NCI-H1048 (cell line): ENCODE results near the gene ITM2B.
"Not testable (repeated sequence)": the region's sequence is repeated elsewhere in the genome, so short reads cannot be mapped to it uniquely, and the experiment has no call there.

Experiments
- DNase-seq: peaks from one replicate; lab custom pipeline; 2025; lab: John Stamatoyannopoulos, UW

Gene ITM2B

DNA sequence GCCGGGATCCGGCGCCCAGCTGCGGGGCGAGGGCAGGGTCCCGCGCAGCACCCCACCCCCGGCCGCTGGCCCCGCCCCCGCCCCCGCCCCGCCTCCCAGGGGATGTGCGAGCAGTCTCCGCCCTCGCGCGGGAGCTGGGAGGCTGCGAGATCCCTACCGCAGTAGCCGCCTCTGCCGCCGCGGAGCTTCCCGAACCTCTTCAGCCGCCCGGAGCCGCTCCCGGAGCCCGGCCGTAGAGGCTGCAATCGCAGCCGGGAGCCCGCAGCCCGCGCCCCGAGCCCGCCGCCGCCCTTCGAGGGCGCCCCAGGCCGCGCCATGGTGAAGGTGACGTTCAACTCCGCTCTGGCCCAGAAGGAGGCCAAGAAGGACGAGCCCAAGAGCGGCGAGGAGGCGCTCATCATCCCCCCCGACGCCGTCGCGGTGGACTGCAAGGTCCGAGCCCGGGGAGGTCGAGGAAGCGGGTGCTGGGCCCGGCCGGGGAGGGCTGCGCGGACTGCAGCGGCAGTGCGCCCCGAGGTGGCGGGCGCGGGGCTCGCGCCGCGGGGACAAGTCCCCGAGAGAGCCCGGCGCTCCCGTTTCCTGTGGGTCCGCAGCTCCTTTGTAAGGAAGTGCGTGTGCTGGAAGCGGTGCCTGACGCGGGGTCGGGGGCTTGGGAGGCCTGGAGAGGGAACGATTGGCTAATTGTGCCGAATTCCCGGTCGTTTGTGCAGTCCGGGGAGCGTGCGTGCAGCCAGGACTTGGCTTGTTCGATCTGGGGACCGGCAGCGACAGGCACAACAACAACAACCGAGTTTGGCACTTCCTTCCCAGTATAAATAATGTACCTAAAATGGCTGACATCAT lies at the start of gene ITM2B:
Gene ITM2B, plus strand, starts transcription at position 161 of the 843 bp plus-strand sequence. Its CDS starts 155 bp downstream, at position 316.
- DNase-seq = no peak

DNA sequence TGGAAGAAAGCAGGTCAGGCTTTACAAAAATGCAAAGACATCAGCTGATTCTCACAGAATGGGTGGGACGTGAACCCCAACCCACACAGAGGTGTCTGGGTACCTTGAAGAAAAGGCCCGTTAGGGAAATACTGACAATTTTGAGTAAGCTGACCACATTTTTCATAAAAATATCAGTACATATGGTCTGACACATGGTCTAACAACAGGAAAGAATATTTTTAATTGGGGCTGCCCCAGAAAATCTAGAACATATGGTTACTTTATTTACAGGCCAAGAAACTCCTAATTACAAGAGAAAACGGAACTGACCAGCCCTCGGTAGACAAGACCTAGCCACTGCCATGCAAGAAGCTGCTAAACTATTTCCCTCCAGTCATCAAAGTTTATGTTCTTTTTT lies 48.7 kb upstream of the ITM2B start:
- DNase-seq = no peak

DNA sequence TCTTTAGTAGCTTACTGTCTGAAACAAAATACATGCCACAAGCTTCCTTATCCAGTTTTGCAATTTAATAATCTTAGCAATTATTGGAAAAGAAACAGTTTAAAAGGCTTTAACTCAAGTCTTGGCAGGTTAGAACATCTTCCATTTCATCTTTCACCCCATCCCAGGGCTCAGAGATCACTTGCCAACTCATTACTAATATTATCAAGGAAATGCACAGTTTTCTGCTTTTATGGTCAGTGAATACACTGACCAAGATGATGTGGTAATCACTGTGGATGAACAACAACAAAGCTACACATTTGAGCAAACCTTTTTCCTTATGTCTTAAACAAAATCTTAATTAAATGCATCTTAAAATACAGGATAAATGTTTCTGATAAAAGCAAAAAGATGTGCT lies 48.0 kb upstream of the ITM2B start:
- DNase-seq = no peak

DNA sequence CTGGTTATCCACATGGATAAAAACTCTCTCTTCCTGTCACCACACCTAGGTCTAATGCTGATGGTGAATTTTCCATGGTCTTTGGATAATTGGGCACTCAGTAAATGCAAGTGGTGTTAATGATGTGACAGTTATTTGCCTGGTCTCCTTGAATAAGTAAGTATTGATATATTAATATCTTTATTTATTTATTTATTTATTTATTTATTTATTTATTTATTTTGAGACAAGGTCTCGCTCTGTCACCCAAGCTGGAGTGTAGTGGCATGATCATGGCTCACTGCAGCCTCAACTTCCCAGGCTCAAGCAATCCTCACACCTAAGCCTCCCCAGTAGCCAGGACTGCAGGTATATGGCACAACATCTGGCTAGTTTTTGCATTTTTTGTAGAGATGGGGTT lies 46.3 kb upstream of the ITM2B start:
- DNase-seq = no peak

DNA sequence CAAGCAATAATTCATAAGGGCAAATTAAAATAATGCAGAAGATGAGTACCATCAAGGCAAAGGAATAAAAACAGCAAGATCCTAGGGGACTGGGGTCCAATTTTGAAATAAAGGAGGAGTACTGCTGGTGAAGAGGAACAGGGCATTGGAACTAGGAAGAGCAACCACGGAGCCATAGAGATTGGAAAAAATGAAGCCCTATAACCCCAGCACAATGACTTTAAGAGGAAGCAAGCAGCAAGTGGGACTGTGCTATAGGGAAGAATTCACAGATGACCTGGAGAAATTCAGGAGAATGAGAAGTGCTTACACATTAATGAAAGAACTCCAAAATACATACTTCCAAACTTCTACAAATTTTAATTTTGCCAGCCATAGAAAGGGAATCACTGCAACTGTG lies 44.9 kb upstream of the ITM2B start:
- no peak for DNase-seq

DNA sequence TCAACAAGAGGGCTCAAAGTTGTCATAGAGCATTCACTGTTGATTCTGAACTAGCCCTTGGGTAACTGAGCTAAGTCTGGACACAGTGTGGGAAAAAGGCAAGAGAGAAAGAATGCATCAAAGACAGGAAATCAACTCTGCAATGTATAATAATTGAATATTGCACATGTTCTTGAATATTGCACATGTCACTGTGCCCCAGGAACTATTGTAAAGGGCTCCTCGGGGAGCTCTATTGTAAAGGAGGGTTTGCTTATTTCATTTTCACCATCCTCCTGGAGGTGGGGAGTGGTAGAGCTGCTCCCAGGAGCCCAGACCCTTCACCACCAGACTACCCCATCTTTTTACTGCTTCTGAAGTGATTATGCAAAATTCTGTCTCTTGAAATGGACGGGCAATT lies 44.4 kb upstream of the ITM2B start:
- no peak for DNase-seq

DNA sequence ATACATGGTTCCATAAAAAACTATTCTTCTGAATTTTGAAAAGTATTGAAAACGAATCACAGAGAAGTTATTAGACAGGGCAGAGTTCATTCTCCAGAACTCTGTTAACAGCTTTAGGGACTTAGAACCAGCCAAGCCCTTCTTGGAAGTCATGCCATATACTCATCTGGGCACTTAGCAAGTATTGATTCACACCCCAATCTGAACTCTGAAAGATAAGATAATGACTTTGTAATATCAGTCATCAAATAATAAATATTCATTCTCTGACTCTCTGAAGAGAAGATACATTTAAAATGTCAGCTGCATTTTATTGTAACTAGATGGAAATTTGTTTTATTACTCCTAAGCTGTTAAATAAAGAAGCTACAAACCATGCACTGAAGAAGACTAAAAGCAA lies 43.8 kb upstream of the ITM2B start:
- DNase-seq = no peak

DNA sequence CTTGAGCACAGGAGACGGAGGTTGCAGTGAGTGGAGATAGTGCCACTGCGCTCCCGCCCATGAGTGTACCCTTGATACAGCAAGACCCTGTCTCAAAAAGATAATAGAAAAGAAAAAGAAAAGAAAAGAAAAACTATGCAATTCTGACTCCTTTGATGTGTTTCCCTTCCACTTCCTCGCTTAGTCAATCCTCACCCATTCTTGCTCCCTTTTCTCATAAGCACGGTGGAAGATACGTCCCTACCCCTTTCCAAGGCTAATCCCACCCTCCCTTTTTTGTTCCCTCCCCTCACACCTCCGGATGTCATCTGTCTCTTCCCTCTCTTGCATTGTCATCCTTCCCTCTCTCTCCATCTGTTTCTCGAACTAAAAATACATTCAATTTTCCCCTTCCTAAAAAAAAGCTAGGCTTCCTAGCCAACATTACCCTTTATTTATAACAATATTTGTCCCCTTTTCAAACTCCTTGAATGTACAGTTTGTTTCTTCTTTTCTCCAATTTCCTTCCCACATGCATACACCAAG lies 40.5 kb upstream of the ITM2B start:
- DNase-seq = no peak

DNA sequence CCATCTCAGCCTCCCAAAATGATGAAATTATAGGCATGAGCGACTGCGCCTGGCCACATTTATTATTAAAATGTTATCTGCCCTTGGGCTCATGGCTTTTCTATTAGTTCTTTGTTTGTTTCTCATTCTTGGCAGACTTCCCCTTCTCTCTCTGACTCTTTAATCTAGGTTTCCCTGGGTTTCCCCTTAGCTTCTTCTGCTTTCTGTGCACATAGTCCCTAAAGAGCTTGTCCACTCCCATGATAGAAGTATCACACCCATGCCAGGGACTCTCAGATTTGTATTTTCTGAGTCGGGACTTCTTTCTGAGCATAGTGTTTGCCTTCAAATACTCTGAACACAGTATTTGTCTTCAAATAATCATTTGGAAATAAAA lies 38.6 kb upstream of the ITM2B start:
- DNase-seq = no peak

DNA sequence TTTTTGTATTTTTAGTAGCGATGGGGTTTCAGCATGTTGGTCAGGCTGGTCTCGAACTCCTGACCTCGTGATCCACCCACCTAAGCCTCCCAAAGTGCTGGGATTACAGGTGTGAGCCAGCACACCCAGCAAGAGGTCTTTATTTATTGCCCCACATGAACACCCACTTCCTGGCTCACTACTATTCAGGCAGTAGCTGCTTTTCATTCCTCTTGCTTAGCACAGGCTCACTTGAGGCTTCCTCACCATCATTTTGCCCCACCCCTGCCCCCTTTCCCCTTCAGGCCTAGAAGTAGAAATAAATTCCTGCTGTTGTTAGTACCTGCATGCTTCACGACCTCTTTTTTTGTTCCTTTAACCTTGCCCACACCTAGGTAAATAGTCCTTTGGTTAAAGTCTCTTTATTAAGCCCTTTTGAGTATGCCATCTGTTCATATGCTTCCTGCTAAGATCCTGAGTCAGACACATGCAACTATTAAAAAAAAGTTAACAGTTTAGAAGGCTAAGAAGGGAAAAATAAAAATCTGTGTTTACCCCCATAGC lies 33.5 kb upstream of the ITM2B start:
- DNase-seq = no peak

DNA sequence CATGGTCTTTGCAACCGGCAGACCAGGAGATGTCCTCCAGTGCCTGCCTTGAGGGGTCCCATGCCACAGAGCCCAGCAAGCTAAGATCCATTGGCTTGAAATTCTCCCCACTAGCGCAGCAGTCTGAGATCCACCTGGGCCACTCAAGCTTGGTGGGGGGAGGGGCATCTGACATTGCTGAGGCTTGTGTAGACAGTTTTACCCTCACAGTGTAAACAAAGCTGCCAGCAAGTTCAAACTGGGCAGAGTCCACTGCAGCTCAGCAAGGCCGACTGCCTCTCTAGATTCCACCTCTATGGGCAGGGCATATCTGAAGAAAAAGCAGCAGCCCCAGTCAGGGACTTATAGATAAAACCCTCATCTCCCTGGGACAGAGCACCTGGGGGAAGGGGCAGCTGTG lies 32.0 kb upstream of the ITM2B start:
- DNase-seq = no peak

DNA sequence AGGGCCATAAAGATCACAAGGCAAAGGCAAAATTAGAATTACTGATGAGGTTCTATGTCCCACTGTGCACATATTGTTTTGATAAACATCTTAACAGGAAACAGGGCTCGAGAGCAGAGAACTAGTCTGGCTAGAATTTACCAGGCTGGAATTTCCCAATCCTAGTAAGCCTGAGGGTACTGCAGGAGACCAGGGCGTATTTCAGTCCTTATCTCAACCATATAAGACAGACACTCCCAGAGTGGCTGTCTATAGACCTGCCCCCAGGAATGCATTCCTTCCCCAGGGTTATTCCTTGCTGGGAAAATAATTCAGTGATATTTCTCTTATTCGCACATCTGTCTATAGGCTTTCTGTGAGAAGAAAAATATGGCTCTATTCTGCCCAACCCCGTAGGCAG lies 25.8 kb upstream of the ITM2B start:
- DNase-seq = not testable (repeated sequence)

DNA sequence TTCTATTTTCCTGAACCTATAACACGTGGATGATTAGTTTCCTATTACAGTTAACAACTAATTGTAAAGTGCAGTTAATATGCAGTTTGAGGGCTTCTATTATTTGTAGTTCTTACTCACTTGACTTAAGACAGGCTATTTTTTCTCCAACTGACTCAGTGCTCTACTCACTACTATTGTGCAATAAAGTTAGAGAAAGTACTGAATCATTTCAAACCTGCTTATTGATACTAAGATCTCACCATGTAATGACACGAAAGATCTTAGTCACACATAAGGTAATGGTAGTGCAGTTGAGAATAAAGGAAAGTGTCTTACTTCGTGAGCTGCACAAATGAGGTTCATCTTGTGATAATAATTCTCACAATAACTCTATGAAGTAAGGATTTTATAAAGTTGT lies 22.8 kb upstream of the ITM2B start:
- DNase-seq = no peak

DNA sequence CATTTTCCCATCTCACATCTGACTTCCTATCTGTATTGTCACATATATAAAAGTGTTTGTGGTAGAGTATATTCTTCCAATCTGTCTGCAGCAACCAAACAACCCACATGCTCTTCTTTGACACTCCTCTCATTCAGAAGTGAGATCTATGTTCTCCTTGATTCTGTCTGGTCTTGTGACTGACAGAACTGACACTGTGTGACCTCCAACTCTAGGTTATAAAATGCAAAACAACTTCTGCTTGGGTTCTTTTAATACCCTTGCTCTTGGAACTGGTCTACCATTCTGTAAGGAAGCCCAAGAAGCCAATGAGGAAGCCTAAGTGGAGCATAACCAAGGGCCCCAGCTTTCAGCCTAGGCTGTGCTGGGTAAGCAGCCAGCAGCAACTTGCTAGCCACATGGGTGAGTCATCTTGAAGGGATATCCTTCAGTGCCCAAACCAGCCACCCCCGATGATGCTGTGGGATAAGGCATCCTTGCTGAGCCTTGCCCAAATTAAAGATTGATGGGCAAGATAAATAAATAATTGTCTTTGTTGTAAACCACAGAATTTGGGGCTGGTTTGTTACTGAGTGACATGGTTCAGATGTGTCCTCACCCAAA lies 18.4 kb upstream of the ITM2B start:
- DNase-seq = no peak

DNA sequence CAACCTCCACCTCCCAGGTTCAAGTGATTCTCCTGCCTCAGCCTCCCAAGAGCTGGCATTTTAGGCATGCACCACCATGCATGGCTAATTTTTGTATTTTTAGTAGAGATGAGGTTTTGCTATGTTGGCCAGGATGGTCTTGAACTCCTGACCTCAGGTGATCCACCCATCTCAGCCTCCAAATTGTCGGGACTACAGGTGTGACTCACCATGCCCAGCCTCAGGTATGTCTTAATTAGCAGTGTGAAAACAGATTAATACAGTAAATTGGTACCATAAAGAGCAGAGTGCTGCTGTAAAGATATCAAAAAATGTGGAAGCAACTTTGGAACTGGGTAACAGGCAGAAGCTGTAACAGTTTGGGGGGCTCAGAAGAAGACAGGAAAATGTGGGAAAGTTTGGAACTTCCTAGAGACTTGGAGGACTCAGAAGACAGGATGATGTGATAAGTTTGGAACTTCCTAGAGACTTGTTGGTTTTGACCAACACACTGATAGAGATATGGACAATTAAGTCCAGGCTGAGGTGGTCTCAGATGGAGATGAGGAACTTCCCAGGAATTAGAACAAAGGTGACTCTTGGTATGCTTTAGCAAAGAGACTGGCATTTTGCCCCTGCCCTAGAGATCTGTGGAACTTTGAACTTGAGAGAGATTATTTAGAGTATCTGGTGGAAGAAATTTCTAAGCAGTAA lies 17.3 kb upstream of the ITM2B start:
- DNase-seq = not testable (repeated sequence)

DNA sequence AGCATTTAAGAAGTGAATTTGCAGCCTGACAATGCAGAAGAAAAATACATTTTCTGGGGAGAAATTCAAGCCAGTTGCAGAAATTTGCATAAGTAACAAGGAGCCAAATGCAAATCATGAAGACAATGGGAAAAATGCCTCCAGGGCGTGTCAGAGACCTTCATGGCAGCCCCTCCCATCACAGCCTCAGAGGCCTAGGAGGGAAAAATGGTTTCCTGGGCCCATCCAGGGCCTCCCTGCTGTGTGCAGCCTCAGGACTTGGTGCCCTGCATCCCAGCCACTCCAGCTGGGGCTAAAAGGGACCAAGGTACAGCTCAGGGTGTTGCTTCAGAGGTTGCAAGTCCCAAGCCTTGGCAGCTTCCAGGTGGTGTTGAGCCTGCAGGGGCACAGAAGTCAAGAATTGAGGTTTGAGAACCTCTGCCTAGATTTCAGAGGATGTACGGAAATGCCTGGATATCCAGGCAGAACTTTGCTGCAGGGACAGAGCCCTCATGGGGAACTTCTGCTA lies 16.7 kb upstream of the ITM2B start:
- no peak for DNase-seq

DNA sequence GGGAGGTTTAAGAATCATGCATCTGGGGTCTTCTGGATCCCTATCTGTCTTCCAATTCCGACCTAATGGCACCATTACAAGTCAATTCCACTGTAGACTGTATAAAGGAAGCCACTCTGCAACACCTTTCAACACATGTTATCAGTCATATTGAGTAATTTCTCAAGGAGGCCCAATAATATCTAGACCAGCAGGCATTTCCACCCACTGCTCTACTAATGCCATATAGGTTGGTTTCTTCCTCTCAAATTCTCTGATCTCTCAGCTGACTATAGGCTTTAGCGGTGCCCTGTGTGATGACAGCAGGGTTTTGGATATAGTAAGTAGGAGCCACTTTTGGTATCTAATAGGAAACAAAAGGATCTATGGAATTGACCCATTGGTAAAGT lies 12.4 kb upstream of the ITM2B start:
- DNase-seq = no peak

DNA sequence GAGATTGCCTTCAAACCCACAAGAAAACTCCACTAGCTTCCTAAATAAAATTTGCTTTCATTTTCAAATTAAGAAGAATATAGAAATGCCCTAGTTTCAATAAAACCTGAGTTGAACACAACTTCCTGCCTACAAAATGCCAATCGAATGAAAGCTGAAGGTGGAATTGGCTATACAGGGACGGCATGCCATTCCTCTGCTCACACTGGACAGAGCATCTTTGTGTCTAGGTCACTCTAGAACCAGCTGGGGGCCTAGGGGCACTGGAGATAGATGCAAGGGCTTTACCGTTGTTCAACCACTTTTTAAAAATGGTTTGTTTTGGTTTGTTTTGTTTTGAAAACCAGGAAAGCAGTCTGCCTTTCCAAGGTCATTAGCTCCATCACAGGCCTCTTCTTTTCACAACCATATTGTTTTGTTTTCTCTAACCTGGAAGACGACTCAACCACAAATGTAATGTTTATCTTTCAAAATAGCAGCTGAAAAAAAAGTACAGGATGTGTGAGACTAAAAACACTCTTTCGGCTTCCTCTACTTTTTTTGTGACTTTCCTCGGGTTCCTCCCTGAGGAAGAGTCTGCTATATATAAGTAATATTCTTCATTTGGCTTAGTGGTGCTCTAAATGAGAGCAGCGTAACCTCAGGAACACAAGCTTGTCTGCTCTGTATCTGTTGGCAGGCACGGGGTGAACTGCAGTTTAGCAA lies 11.9 kb upstream of the ITM2B start:
- DNase-seq = no peak

DNA sequence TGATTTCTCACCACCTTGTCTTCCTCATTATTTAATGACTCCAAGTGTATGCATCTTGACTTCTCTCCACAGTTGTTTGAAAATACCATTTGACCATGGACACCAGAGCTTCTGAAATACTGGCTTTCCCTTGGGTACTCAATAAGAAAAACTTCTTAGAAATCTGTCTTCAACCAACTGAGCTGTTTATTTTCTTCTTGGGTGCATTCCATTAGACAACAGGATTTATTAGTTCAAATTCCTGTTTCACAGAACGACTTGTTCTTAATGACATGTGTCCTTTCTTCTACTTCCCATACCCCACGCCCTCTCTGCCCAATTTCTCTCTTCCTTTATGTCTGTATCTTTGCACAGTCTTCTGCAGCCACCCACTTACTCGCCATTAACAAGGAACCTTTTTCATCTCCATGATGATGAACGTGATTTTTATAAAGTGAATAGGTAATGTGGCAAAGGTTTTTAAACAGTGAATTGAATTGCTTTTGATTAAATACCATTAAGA lies 11.3 kb upstream of the ITM2B start:
- DNase-seq = no peak

DNA sequence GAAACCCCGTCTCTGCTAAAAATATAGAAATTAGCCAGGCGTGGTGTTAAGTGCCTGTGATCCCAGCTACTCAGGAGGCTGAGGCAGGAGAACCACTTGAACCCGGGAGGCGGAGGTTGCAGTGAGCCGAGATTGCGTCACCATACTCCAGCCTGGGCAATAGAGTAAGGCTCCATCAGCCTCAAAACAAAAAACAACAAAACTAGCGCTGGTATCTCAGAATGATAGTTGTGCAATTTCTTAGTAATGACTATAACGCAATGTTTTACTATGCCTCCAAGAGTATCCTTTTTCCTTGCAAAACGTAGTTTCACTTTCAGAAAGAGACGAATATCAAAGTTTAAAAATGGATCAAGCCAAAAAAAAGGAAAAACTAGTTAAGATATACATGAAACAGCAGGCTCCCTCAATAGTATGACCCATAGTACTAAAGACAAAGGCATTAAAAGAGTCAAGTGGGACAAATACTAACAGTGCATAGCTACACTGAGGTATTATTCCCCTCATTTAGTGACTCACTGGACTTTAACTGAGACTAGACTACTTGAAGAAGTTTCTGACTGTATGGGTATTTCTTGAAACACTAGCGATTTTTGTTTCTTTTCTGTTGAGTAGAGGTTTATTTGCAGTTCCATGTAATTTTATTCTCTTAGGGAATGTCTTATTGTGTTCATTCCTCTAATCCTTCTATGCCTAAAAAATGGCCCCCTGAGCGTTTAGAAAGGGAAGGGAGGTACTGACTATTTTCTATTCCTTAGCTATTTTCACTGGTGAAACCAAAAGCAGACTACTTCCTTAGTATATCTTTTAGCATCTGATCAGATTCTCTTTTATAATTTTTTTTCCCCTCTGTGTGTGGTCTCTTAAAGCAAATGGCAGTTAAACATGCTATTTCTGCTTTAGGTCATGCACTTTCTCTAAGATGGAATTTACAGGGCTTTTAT lies 10.4 kb upstream of the ITM2B start:
- DNase-seq = no peak

DNA sequence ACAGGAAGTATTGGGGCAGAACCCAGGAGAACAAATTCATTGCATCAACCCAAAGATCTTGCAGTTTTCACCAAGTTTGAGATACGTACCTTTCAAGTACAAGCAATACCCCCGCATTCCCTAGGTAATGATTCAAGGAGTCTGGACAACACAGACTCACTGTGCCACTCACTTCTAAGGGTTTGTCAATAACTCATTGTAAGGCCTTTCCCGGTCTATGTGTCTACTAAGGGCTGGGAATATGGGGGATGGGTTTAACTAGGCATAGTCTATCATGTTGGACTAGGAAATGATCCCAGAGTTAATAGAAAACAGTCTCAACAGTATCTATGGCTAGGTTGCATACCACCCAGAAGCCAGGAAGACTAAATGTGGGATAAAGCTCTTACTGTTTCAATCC lies 8.3 kb upstream of the ITM2B start:
- DNase-seq = no peak
